GM23338 (cell line): ENCODE measurements around the gene DOCK4. TPM values are rescaled to one million over a fixed set of nuclear protein-coding genes. Genes with fewer than 3 reads are reported as not detected.

Experiments used
- ATAC-seq: fragments of 200-7000 bp; cut with Tn5 transposase; 3 replicates; pipeline ENCODE4 v1.9.1; 2020
- DNase-seq: peaks from one replicate; pipeline ENCODE4 v3.0.0-alpha.2; 2015; ENCODE audit warnings: low spot score
- H2AFZ ChIP-seq: fragments of 200-600 bp; sonication (generic); 2 replicates; pipeline ENCODE4 v1.8.0; 2016; ENCODE audit warnings: antibody characterized with exemption, mild to moderate bottlenecking, moderate library complexity
- H3F3A ChIP-seq: fragments of 200-600 bp; sonication (generic); replicated peaks from 2 replicates; pipeline ENCODE4 v1.8.0; 2017; ENCODE audit warnings: antibody characterized with exemption, mixed run types, low read depth
- H3K27ac ChIP-seq: fragments of 200-600 bp; sonication (generic); 2 replicates; pipeline ENCODE4 v1.6.1; 2016; ENCODE audit warnings: low read depth
- H3K27me3 ChIP-seq: fragments of 200-600 bp; sonication (generic); 2 replicates; pipeline ENCODE4 v1.8.0; 2016; ENCODE audit warnings: mild to moderate bottlenecking, mixed run types, moderate library complexity; ENCODE audit not compliant: insufficient read depth
- H3K36me3 ChIP-seq: fragments of 200-600 bp; sonication (generic); 2 replicates; pipeline ENCODE4 v1.8.0; 2016; ENCODE audit warnings: mild to moderate bottlenecking; ENCODE audit not compliant: insufficient read depth
- H3K4me1 ChIP-seq: fragments of 200-600 bp; sonication (generic); 2 replicates; pipeline ENCODE4 v1.8.0; 2016; ENCODE audit warnings: mild to moderate bottlenecking, moderate library complexity; ENCODE audit not compliant: insufficient read depth
- H3K4me2 ChIP-seq: fragments of 200-600 bp; sonication (generic); 2 replicates; pipeline ENCODE4 v1.7.1; 2017; ENCODE audit warnings: mixed run types
- H3K4me3 ChIP-seq: fragments of 200-600 bp; sonication (generic); 2 replicates; pipeline ENCODE4 v1.6.1; 2016; ENCODE audit warnings: mixed run types
- H3K79me2 ChIP-seq: fragments of 200-600 bp; sonication (generic); replicated peaks from 2 replicates; pipeline ENCODE4 v1.8.0; 2017; ENCODE audit warnings: mild to moderate bottlenecking; ENCODE audit not compliant: insufficient read depth
- H3K9me2 ChIP-seq: fragments of 200-600 bp; sonication (generic); 2 replicates; pipeline ENCODE4 v1.8.0; 2017; ENCODE audit not compliant: insufficient read depth
- H4K20me1 ChIP-seq: fragments of 200-600 bp; sonication (generic); replicated peaks from 2 replicates; pipeline ENCODE4 v1.8.0; 2017; ENCODE audit warnings: mild to moderate bottlenecking; ENCODE audit not compliant: insufficient read depth
- H3K27ac Mint-ChIP-seq: 2 replicates; pipeline ENCODE4 v1.8.0; 2020; ENCODE audit warnings: inconsistent platforms, mild to moderate bottlenecking, moderate library complexity, mixed read lengths
- H3K27me3 Mint-ChIP-seq: 3 replicates; pipeline ENCODE4 v1.8.0; 2022; ENCODE audit warnings: low read depth, mild to moderate bottlenecking, moderate library complexity, mixed read lengths, inconsistent platforms; ENCODE audit not compliant: insufficient read depth, poor library complexity
- H3K36me3 Mint-ChIP-seq: 3 replicates; pipeline ENCODE4 v1.8.0; 2021; ENCODE audit warnings: low read depth, mild to moderate bottlenecking, inconsistent platforms, moderate library complexity, mixed read lengths
- H3K4me1 Mint-ChIP-seq: 3 replicates; pipeline ENCODE4 v1.8.0; 2020; ENCODE audit warnings: mild to moderate bottlenecking, inconsistent platforms, mixed read lengths
- H3K4me3 Mint-ChIP-seq: 3 replicates; pipeline ENCODE4 v1.8.0; 2021; ENCODE audit warnings: moderate library complexity, mild to moderate bottlenecking, inconsistent platforms, mixed read lengths
- H3K9me3 Mint-ChIP-seq: 3 replicates; pipeline ENCODE4 v1.8.0; 2020; ENCODE audit warnings: moderate library complexity, mild to moderate bottlenecking, inconsistent platforms, mixed read lengths
- CREB1 ChIP-seq: fragments of 250-450 bp; sonication (Bioruptor Pico); IDR thresholded peaks from 2 replicates; pipeline ENCODE4 v1.5.0; 2020; ENCODE audit warnings: low read depth, mild to moderate bottlenecking, moderate library complexity
- EZH2 ChIP-seq: fragments of 200-600 bp; sonication (generic); IDR thresholded peaks from one replicate; pipeline ENCODE4 v1.8.0; 2017; ENCODE audit warnings: antibody characterized with exemption, mild to moderate bottlenecking, low read depth; ENCODE audit not compliant: unreplicated experiment
- EZH2phosphoT487 ChIP-seq: fragments of 200-600 bp; sonication (generic); IDR thresholded peaks from one replicate; pipeline ENCODE4 v1.8.1; 2018; ENCODE audit warnings: antibody characterized with exemption; ENCODE audit not compliant: unreplicated experiment
- JUNB ChIP-seq: IDR thresholded peaks from one replicate; pipeline ENCODE4 v1.6.1; 2016; ENCODE audit warnings: antibody characterized with exemption; ENCODE audit not compliant: unreplicated experiment
- NANOG ChIP-seq: IDR thresholded peaks from 2 replicates; pipeline ENCODE4 v1.6.1; 2016; ENCODE audit warnings: antibody characterized with exemption, borderline replicate concordance
- POLR2AphosphoS5 ChIP-seq: IDR thresholded peaks from 2 replicates; pipeline ENCODE4 v1.6.1; 2016; ENCODE audit warnings: antibody characterized with exemption, low read depth
- STAT1 ChIP-seq: IDR thresholded peaks from one replicate; pipeline ENCODE4 v1.6.1; 2016; ENCODE audit warnings: antibody characterized with exemption; ENCODE audit not compliant: unreplicated experiment
- ZNF114 ChIP-seq: fragments of 250-450 bp; sonication (Bioruptor Pico); IDR thresholded peaks from 2 replicates; pipeline ENCODE4 v1.5.0; 2020; ENCODE audit warnings: mild to moderate bottlenecking, moderate library complexity
- ZNF331 ChIP-seq: fragments of 250-450 bp; sonication (Bioruptor Pico); IDR thresholded peaks from 2 replicates; pipeline ENCODE4 v1.5.0; 2020; ENCODE audit warnings: low read depth, mild to moderate bottlenecking, moderate library complexity
- polyA plus RNA-seq: library from polyadenylated mRNA; unstranded; fragments of >200 nt; fragmentation: Nextera tagmentation; extraction: Ambion mirVana; gene quantifications from 2 replicates; pipeline ENCODE4 v1.2.1, GENCODE V29; 2016
- total RNA-seq: library from RNA; depleted of rRNA; stranded (reverse); fragments of >200 nt; shearing (Covaris generic); gene quantifications from 2 replicates; pipeline ENCODE4 v1.2.3, GENCODE V29; 2014
- TF ChIP-seq, protein P1 (sequence below), 2 experiments: fragments of 200-600 bp in 1 of 2; sonication (generic) in 1 of 2; conservative IDR thresholded peaks; 2 replicates each; pipeline versions ENCODE4 v1.5.1 to v1.6.1; 2016 to 2017; ENCODE audit warnings: antibody characterized with exemption in 2 of 2, low read depth in 2 of 2, mild to moderate bottlenecking in 2 of 2, moderate library complexity in 1 of 2
- TF ChIP-seq, protein P2 (sequence below): IDR thresholded peaks from one replicate; pipeline ENCODE4 v1.6.1; 2018; ENCODE audit warnings: antibody characterized with exemption; ENCODE audit not compliant: unreplicated experiment
- TF ChIP-seq, protein P3 (sequence below): IDR thresholded peaks from 2 replicates; pipeline ENCODE4 v1.6.1; 2016; ENCODE audit warnings: antibody characterized with exemption
- TF ChIP-seq, protein P4 (sequence below): fragments of 250-450 bp; sonication (Bioruptor Pico); IDR thresholded peaks from 2 replicates; pipeline ENCODE4 v1.5.0; 2020; ENCODE audit warnings: mild to moderate bottlenecking, moderate library complexity

DOCK4 gene
- total and polyA plus RNA-seq, 2 experiments from 2014 or later, result 6.3 to 33.8 TPM

DNA sequence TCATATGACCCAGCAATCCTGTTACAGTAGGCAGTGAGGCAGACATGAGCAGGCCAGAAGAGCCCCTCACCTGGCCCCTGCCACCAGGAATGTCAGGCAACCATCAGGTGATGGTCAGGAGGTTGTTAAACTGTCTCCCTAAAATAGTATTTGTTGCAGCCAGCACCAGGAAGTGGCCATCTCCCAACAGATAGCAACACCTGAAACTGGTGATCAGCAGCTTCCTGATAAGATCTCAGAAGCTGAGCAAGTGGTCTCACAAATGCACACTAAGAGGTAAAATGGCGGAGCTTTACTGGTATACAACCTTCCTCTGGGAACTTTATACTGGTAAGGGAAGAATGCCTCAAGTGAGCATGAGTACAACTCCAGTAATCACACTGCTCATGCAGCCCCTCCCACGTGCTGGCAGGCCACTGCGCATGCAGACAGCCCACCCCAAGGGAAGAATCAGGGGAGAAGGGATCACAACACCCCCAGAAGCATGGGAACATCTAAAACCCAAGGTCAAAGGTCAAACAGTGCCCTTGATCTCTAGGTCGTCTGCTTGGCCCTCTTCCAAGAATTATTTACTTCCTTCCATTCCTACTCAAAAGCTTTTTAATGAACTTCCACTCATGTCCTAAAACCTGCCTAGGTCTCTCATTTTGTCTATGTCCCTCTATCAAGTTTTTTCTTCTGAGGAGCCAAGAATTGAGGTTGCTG is 133.5 kb downstream of the DOCK4 start:
- TF ChIP-seq CREB1 (CRISPR knock-in tag), result no peak
- TF ChIP-seq ZNF114 (CRISPR knock-in tag), result no peak
- TF ChIP-seq, protein P1, sequence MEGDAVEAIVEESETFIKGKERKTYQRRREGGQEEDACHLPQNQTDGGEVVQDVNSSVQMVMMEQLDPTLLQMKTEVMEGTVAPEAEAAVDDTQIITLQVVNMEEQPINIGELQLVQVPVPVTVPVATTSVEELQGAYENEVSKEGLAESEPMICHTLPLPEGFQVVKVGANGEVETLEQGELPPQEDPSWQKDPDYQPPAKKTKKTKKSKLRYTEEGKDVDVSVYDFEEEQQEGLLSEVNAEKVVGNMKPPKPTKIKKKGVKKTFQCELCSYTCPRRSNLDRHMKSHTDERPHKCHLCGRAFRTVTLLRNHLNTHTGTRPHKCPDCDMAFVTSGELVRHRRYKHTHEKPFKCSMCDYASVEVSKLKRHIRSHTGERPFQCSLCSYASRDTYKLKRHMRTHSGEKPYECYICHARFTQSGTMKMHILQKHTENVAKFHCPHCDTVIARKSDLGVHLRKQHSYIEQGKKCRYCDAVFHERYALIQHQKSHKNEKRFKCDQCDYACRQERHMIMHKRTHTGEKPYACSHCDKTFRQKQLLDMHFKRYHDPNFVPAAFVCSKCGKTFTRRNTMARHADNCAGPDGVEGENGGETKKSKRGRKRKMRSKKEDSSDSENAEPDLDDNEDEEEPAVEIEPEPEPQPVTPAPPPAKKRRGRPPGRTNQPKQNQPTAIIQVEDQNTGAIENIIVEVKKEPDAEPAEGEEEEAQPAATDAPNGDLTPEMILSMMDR (conservative IDR thresholded peaks at IDR 0.05; ENCODE audit: low read depth in 2 of 2), result no peak
- TF ChIP-seq NANOG, result no peak
- TF ChIP-seq POLR2AphosphoS5, result no peak
- TF ChIP-seq JUNB, result no peak
- no peak for TF ChIP-seq EZH2
- TF ChIP-seq, protein P2, sequence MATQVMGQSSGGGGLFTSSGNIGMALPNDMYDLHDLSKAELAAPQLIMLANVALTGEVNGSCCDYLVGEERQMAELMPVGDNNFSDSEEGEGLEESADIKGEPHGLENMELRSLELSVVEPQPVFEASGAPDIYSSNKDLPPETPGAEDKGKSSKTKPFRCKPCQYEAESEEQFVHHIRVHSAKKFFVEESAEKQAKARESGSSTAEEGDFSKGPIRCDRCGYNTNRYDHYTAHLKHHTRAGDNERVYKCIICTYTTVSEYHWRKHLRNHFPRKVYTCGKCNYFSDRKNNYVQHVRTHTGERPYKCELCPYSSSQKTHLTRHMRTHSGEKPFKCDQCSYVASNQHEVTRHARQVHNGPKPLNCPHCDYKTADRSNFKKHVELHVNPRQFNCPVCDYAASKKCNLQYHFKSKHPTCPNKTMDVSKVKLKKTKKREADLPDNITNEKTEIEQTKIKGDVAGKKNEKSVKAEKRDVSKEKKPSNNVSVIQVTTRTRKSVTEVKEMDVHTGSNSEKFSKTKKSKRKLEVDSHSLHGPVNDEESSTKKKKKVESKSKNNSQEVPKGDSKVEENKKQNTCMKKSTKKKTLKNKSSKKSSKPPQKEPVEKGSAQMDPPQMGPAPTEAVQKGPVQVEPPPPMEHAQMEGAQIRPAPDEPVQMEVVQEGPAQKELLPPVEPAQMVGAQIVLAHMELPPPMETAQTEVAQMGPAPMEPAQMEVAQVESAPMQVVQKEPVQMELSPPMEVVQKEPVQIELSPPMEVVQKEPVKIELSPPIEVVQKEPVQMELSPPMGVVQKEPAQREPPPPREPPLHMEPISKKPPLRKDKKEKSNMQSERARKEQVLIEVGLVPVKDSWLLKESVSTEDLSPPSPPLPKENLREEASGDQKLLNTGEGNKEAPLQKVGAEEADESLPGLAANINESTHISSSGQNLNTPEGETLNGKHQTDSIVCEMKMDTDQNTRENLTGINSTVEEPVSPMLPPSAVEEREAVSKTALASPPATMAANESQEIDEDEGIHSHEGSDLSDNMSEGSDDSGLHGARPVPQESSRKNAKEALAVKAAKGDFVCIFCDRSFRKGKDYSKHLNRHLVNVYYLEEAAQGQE, result no peak
- TF ChIP-seq, protein P3, sequence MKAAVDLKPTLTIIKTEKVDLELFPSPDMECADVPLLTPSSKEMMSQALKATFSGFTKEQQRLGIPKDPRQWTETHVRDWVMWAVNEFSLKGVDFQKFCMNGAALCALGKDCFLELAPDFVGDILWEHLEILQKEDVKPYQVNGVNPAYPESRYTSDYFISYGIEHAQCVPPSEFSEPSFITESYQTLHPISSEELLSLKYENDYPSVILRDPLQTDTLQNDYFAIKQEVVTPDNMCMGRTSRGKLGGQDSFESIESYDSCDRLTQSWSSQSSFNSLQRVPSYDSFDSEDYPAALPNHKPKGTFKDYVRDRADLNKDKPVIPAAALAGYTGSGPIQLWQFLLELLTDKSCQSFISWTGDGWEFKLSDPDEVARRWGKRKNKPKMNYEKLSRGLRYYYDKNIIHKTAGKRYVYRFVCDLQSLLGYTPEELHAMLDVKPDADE, result no peak
- TF ChIP-seq, protein P4, sequence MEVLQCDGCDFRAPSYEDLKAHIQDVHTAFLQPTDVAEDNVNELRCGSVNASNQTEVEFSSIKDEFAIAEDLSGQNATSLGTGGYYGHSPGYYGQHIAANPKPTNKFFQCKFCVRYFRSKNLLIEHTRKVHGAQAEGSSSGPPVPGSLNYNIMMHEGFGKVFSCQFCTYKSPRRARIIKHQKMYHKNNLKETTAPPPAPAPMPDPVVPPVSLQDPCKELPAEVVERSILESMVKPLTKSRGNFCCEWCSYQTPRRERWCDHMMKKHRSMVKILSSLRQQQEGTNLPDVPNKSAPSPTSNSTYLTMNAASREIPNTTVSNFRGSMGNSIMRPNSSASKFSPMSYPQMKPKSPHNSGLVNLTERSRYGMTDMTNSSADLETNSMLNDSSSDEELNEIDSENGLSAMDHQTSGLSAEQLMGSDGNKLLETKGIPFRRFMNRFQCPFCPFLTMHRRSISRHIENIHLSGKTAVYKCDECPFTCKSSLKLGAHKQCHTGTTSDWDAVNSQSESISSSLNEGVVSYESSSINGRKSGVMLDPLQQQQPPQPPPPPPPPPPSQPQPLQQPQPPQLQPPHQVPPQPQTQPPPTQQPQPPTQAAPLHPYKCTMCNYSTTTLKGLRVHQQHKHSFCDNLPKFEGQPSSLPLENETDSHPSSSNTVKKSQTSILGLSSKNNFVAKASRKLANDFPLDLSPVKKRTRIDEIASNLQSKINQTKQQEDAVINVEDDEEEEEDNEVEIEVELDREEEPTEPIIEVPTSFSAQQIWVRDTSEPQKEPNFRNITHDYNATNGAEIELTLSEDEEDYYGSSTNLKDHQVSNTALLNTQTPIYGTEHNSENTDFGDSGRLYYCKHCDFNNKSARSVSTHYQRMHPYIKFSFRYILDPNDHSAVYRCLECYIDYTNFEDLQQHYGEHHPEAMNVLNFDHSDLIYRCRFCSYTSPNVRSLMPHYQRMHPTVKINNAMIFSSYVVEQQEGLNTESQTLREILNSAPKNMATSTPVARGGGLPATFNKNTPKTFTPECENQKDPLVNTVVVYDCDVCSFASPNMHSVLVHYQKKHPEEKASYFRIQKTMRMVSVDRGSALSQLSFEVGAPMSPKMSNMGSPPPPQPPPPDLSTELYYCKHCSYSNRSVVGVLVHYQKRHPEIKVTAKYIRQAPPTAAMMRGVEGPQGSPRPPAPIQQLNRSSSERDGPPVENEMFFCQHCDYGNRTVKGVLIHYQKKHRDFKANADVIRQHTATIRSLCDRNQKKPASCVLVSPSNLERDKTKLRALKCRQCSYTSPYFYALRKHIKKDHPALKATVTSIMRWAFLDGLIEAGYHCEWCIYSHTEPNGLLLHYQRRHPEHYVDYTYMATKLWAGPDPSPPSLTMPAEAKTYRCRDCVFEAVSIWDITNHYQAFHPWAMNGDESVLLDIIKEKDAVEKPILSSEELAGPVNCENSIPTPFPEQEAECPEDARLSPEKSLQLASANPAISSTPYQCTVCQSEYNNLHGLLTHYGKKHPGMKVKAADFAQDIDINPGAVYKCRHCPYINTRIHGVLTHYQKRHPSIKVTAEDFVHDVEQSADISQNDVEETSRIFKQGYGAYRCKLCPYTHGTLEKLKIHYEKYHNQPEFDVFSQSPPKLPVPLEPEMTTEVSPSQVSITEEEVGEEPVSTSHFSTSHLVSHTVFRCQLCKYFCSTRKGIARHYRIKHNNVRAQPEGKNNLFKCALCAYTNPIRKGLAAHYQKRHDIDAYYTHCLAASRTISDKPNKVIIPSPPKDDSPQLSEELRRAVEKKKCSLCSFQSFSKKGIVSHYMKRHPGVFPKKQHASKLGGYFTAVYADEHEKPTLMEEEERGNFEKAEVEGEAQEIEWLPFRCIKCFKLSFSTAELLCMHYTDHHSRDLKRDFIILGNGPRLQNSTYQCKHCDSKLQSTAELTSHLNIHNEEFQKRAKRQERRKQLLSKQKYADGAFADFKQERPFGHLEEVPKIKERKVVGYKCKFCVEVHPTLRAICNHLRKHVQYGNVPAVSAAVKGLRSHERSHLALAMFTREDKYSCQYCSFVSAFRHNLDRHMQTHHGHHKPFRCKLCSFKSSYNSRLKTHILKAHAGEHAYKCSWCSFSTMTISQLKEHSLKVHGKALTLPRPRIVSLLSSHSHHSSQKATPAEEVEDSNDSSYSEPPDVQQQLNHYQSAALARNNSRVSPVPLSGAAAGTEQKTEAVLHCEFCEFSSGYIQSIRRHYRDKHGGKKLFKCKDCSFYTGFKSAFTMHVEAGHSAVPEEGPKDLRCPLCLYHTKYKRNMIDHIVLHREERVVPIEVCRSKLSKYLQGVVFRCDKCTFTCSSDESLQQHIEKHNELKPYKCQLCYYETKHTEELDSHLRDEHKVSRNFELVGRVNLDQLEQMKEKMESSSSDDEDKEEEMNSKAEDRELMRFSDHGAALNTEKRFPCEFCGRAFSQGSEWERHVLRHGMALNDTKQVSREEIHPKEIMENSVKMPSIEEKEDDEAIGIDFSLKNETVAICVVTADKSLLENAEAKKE (CRISPR knock-in tag), result no peak
- no peak for TF ChIP-seq EZH2phosphoT487
- no peak for TF ChIP-seq ZNF331
- no peak for TF ChIP-seq STAT1
- Mint-ChIP-seq H3K27me3 (no peaks in the 10 kb centered on the region), H3K4me1 (peaks cover 19% of the 10 kb centered on the region), H3K27ac (no peak overlapping the region), H3K4me3 (no peak overlapping the region), H3K9me3 (no peaks in the 10 kb centered on the region; the same call in 2 of the 3 replicates), H3K36me3 (0 out of 3 replicates have a peak, but pooled peaks cover 5% of the 10 kb centered on the region)
- Histone ChIP-seq H3K4me1 (peaks cover 5% of the 10 kb centered on the region; the same call in 1 of the 2 replicates), H3K9me2 (no peaks in the 10 kb centered on the region), H2AFZ (no peak overlapping the region), H3K27me3 (no peaks in the 10 kb centered on the region), H3K79me2 (peaks cover 18% of the 10 kb centered on the region), H3K4me2 (no peak overlapping the region), H3F3A (no peaks in the 10 kb centered on the region), H3K27ac (no peak overlapping the region), H4K20me1 (0 out of 2 replicates have a peak, but pooled peaks cover 4% of the 10 kb centered on the region), H3K36me3 (no peaks in the 10 kb centered on the region), H3K4me3 (no peak overlapping the region)
- ATAC-seq (no peak), DNase-seq (no peak)
